IMR-90 (cell line): ENCODE data around the gene ITGAL. TPM values are rescaled to one million over a fixed set of nuclear protein-coding genes. Genes with fewer than 3 reads are reported as not detected.

Experiments
- ATAC-seq: fragments of 200-7000 bp; cut with Tn5 transposase; 2 replicates; pipeline ENCODE4 v1.9.1; 2020; ENCODE audit warnings: low read depth, mild to moderate bottlenecking, moderate library complexity
- BruUV-seq: library from RNA; stranded (reverse); fragments of 400-500 nt; replicated peaks from 2 replicates; lab custom pipeline; 2021; lab: Mats Ljungman, UMichigan
- CTCF ChIA-PET: fragments of 300-600 bp; formaldehyde crosslinking; extraction: SDS; loops from one replicate; lab custom pipeline; 2021; ENCODE audit warnings: antibody characterized with exemption; lab: Yijun Ruan, JAX
- POLR2A ChIA-PET: fragments of 300-600 bp; sonication (Branson Sonifier 250); formaldehyde crosslinking; loops from one replicate; lab custom pipeline; 2022; ENCODE audit warnings: antibody characterized with exemption; ENCODE audit not compliant: unreplicated experiment; lab: Charles Lee
- DNase-seq: peaks from one replicate; pipeline ENCODE4 v3.0.0; 2013
- H2AFZ ChIP-seq: replicated peaks from 2 replicates; pipeline ENCODE3; 2013; ENCODE audit warnings: low read length, mild to moderate bottlenecking; ENCODE audit not compliant: poor library complexity
- H2AK5ac ChIP-seq: 2 replicates; pipeline ENCODE4 v1.6.1; 2013; ENCODE audit warnings: low read depth, low read length, inconsistent platforms
- H2AK9ac ChIP-seq: replicated peaks from 2 replicates; pipeline ENCODE3; 2013; ENCODE audit warnings: mild to moderate bottlenecking, low read depth, low read length, moderate library complexity; ENCODE audit not compliant: poor library complexity
- H2BK120ac ChIP-seq: 2 replicates; pipeline ENCODE4 v1.6.1; 2013; ENCODE audit warnings: low read depth, low read length, inconsistent platforms
- H2BK15ac ChIP-seq: 3 replicates; pipeline ENCODE4 v1.6.1; 2013; ENCODE audit warnings: low read depth, low read length, inconsistent platforms
- H2BK20ac ChIP-seq: 2 replicates; pipeline ENCODE4 v1.6.1; 2013; ENCODE audit warnings: low read depth, mild to moderate bottlenecking, inconsistent platforms, low read length, moderate library complexity
- H2BK5ac ChIP-seq: 2 replicates; pipeline ENCODE4 v1.6.1; 2013; ENCODE audit warnings: mild to moderate bottlenecking, low read depth, low read length, inconsistent platforms; ENCODE audit not compliant: poor library complexity, severe bottlenecking
- H3K14ac ChIP-seq: replicated peaks from 2 replicates; pipeline ENCODE4 v1.6.1; 2013; ENCODE audit warnings: low read depth, low read length, inconsistent platforms
- H3K18ac ChIP-seq: 2 replicates; pipeline ENCODE4 v1.6.1; 2013; ENCODE audit warnings: low read depth, low read length, control low read depth
- H3K23ac ChIP-seq: 2 replicates; pipeline ENCODE4 v1.6.1; 2013; ENCODE audit warnings: low read depth, low read length, inconsistent platforms
- H3K27ac ChIP-seq: 2 replicates; pipeline ENCODE4 v1.5.1; 2013; ENCODE audit warnings: mild to moderate bottlenecking, control low read depth, low read length; ENCODE audit not compliant: insufficient read depth
- H3K27me3 ChIP-seq: 2 replicates; pipeline ENCODE4 v1.6.1; 2013; ENCODE audit warnings: low read length; ENCODE audit not compliant: control insufficient read depth, insufficient read depth
- H3K36me3 ChIP-seq: 2 replicates; pipeline ENCODE4 v1.6.1; 2013; ENCODE audit warnings: low read length, mixed read lengths; ENCODE audit not compliant: control insufficient read depth, insufficient read depth
- H3K4ac ChIP-seq: 2 replicates; pipeline ENCODE4 v1.6.1; 2013; ENCODE audit warnings: low read depth, low read length, inconsistent platforms
- H3K4me1 ChIP-seq: 2 replicates; pipeline ENCODE4 v1.6.1; 2013; ENCODE audit warnings: low read length, mixed read lengths; ENCODE audit not compliant: control insufficient read depth, insufficient read depth
- H3K4me2 ChIP-seq: 2 replicates; pipeline ENCODE4 v1.6.1; 2013; ENCODE audit warnings: low read depth, mild to moderate bottlenecking, control low read depth, low read length, moderate library complexity
- H3K4me3 ChIP-seq: 2 replicates; pipeline ENCODE4 v1.5.1; 2013; ENCODE audit warnings: low read depth, mild to moderate bottlenecking, control low read depth, low read length, moderate library complexity; ENCODE audit not compliant: insufficient read depth
- H3K56ac ChIP-seq: 2 replicates; pipeline ENCODE4 v1.6.1; 2013; ENCODE audit warnings: low read length, inconsistent platforms; ENCODE audit not compliant: insufficient read depth; ENCODE audit errors: extremely low read depth
- H3K79me1 ChIP-seq, 2 experiments: 2 replicates each; pipeline ENCODE4 v1.6.1; 2013; ENCODE audit warnings: low read length in 2 of 2, inconsistent platforms in 1 of 2, low read depth in 1 of 2
- H3K9ac ChIP-seq: 2 replicates; pipeline ENCODE4 v1.6.1; 2013; ENCODE audit warnings: low read depth, low read length, control low read depth
- H3K9me1 ChIP-seq: 2 replicates; pipeline ENCODE4 v1.6.1; 2013; ENCODE audit warnings: low read length, inconsistent platforms; ENCODE audit not compliant: insufficient read depth
- H3K9me3 ChIP-seq: 2 replicates; pipeline ENCODE4 v1.6.1; 2013; ENCODE audit warnings: low read length; ENCODE audit not compliant: control insufficient read depth, insufficient read depth
- H4K20me1 ChIP-seq: 2 replicates; pipeline ENCODE4 v1.6.1; 2013; ENCODE audit warnings: low read length, inconsistent platforms; ENCODE audit not compliant: insufficient read depth
- H4K5ac ChIP-seq: 2 replicates; pipeline ENCODE4 v1.6.1; 2013; ENCODE audit warnings: mild to moderate bottlenecking, low read depth, low read length, control low read depth
- H4K8ac ChIP-seq, 2 experiments: 2 replicates each; pipeline ENCODE4 v1.6.1; 2013; ENCODE audit warnings: low read depth in 2 of 2, low read length in 2 of 2, control low read depth in 1 of 2, inconsistent platforms in 1 of 2
- H4K91ac ChIP-seq: 2 replicates; pipeline ENCODE4 v1.6.1; 2013; ENCODE audit warnings: low read depth, low read length, inconsistent platforms; ENCODE audit not compliant: insufficient read depth
- CHD1 ChIP-seq: IDR thresholded peaks from 2 replicates; pipeline ENCODE4 v1.6.1; 2012; ENCODE audit warnings: low read depth, low read length, improper control_type of control experiment
- FOS ChIP-seq: fragments of 150-350 bp; IDR thresholded peaks from 2 replicates; pipeline ENCODE4 v1.6.1; 2016; ENCODE audit warnings: low read depth, low read length
- MAFK ChIP-seq: IDR thresholded peaks from 2 replicates; pipeline ENCODE4 v1.6.1; 2012; ENCODE audit warnings: low read depth, low read length, improper control_type of control experiment
- MAZ ChIP-seq: IDR thresholded peaks from 2 replicates; pipeline ENCODE4 v1.6.1; 2012; ENCODE audit warnings: low read depth, mild to moderate bottlenecking, low read length, improper control_type of control experiment, moderate library complexity, borderline replicate concordance
- NFE2L2 ChIP-seq: fragments of 150-350 bp; IDR thresholded peaks from 2 replicates; pipeline ENCODE4 v1.6.1; 2016; ENCODE audit warnings: low read depth, mild to moderate bottlenecking, low read length
- SMC3 ChIP-seq: fragments of 150-350 bp; IDR thresholded peaks from 2 replicates; pipeline ENCODE4 v1.6.1; 2016; ENCODE audit warnings: low read depth, mild to moderate bottlenecking, antibody characterized with exemption, low read length, moderate library complexity
- USF2 ChIP-seq: fragments of 150-350 bp; IDR thresholded peaks from 2 replicates; pipeline ENCODE4 v1.6.1; 2017; ENCODE audit warnings: mild to moderate bottlenecking, antibody characterized with exemption, low read length, low read depth
- WGBS, 2 experiments: methylation state at CpG; one replicate each; pipeline versions ENCODE4 v1.1.5 to v1.1.7; 2013; ENCODE audit warnings: missing lambda C conversion rate in 2 of 2; ENCODE audit not compliant: insufficient read length in 1 of 2; ENCODE audit errors: extremely low coverage in 2 of 2; 5-methylcytosine and 5-hydroxymethylcytosine counted together
- dilution Hi-C: fragments of 300-500 bp; cut with HindIII; formaldehyde crosslinking; loops from one replicate; pipeline ENCODE4 v1.14.3; 2018; ENCODE audit warnings: low sequenced_read_pairs; ENCODE audit not compliant: unreplicated experiment
- in situ Hi-C: fragments of 300-500 bp; cut with MboI; formaldehyde crosslinking; loops from 3 replicates; pipeline ENCODE4 v1.14.3; 2019; ENCODE audit warnings: low sequenced_read_pairs, inconsistent platforms, mixed read lengths
- intact Hi-C: fragments of 100-400 bp; cut with micrococcal nuclease; formaldehyde crosslinking; loops from 2 replicates; pipeline ENCODE4 v1.10.0; 2022
- polyA plus RNA-seq, 3 experiments: library from polyadenylated mRNA; depleted of rRNA; stranded (reverse); fragments of >200 nt; gene quantifications; 2 replicates each; pipeline ENCODE4 v1.2.3, GENCODE V29; 2012; ENCODE audit warnings: low replicate concordance in 1 of 3
- total RNA-seq: library from RNA; depleted of rRNA; stranded (reverse); fragments of >200 nt; gene quantifications from 2 replicates; pipeline ENCODE4 v1.2.3, GENCODE V29; 2012
- TF ChIP-seq, protein P1 (sequence below): conservative IDR thresholded peaks from 2 replicates; pipeline ENCODE4 v1.5.1; 2012; ENCODE audit warnings: mild to moderate bottlenecking, low read depth, low read length, improper control_type of control experiment

The ITGAL gene
- total and polyA plus RNA-seq, 2 of the 4 experiments (the other 2 are of a cell fraction): not detected

DNA sequence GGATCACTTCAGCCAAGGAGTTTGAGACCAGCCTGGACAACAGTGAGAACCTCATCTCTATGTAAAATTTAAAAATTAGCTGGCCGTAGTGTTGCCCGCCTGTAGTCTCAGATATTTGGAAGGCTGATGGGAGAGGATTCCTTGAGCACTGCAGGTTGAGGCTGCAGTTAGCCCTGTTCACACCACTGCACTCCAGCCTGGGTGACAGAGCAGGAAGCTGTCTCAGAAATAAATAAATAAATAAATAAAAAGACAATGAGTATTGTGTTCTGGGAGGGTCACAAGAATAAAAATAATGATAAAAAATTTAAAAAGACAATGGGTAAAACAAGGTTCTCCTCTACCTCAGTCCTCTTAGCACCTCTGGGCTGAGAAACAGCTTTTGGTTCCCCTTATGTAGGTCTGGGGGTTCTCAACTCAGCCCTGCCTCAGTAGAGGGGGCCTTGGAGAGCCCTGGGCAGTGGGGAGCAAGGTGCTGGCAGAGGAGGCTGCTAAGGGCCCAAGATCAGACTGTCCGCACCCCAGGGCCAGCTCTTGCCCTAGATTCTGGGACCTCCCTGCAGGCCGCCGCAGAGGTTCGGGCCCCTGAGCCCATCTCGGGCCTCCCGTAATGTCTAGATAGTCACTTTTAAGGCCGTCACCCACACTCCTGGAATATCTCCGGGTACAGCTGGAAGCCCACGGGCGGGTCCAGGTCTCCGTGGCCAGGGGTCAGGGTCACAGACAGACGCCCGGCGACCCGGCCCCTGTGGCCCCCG, 82.2 kb downstream of the ITGAL start (continued):
- no peak for TF ChIP-seq SMC3

GRCh38 chr16:30555315-30556124, 83.0 kb downstream of the ITGAL start:
- in situ Hi-C loops: no loop called here
- Histone ChIP-seq H4K8ac (no peak overlapping the region), H3K4me2 (no peak overlapping the region), H3K14ac (no peak overlapping the region), H4K5ac (no peak overlapping the region), H2AK5ac (no peak overlapping the region), H3K27me3 (no peaks in the 10 kb centered on the region), H2BK15ac (no peak overlapping the region), H2BK120ac (no peak overlapping the region), H2BK20ac (no peak overlapping the region), H3K56ac (no peak overlapping the region), H3K4me1 (no peaks in the 10 kb centered on the region), H3K23ac (no peak overlapping the region), H4K20me1 (no peaks in the 10 kb centered on the region; the same call in 1 of the 2 replicates), H3K4ac (no peak overlapping the region), H3K4me3 (no peak overlapping the region), H3K9me1 (peaks cover 4% of the 10 kb centered on the region; the same call in 1 of the 2 replicates), H3K79me1 (peaks cover 16 to 43% of the 10 kb centered on the region in 2 experiments; a peak in 2 of 4 replicates), H3K9ac (no peak overlapping the region), H2BK5ac (no peak overlapping the region), H2AFZ (no peak overlapping the region), H2AK9ac (peak overlapping the region; percentile 55), H3K27ac (no peak overlapping the region), H4K91ac (no peak overlapping the region), H3K18ac (no peak overlapping the region), H3K9me3 (no peaks in the 10 kb centered on the region), H3K36me3 (peaks cover 23% of the 10 kb centered on the region)
- ChIA-PET POLR2A (no interaction called here), CTCF (no interaction called here)
- TF ChIP-seq FOS (no peak), USF2 (no peak), MAFK (no peak), NFE2L2 (no peak), CHD1 (no peak), MAZ (no peak)
- TF ChIP-seq, protein P1, sequence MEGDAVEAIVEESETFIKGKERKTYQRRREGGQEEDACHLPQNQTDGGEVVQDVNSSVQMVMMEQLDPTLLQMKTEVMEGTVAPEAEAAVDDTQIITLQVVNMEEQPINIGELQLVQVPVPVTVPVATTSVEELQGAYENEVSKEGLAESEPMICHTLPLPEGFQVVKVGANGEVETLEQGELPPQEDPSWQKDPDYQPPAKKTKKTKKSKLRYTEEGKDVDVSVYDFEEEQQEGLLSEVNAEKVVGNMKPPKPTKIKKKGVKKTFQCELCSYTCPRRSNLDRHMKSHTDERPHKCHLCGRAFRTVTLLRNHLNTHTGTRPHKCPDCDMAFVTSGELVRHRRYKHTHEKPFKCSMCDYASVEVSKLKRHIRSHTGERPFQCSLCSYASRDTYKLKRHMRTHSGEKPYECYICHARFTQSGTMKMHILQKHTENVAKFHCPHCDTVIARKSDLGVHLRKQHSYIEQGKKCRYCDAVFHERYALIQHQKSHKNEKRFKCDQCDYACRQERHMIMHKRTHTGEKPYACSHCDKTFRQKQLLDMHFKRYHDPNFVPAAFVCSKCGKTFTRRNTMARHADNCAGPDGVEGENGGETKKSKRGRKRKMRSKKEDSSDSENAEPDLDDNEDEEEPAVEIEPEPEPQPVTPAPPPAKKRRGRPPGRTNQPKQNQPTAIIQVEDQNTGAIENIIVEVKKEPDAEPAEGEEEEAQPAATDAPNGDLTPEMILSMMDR: no peak
- dilution Hi-C loops: no loop called here
- intact Hi-C loops: no loop called here
- WGBS, 2 experiments: 97% methylated on average over 59 of the region's 69 CpGs; no CpG with 5 or more reads in 1 of the 2 experiments
- DNase-seq (no peak), ATAC-seq (no peak)
- BruUV-seq: no TSS peak
